CD4-positive, CD25-positive, alpha-beta regulatory T cell (primary cell): ENCODE results near the gene NUDT3. TPM values are rescaled to one million over a fixed set of nuclear protein-coding genes. Genes with fewer than 3 reads are reported as not detected.

Experiments used
- ATAC-seq, 2 donors: fragments of 150-1000 bp; cut with Tn5 transposase; one replicate each; pipeline ENCODE4 v1.10.0; 2021; ENCODE audit warnings: low read depth in 2 of 2, moderate number of reproducible peaks in 2 of 2, moderate library complexity in 1 of 2
- DNase-seq, 3 donors: peaks; one replicate each; pipeline versions ENCODE4 v3.0.0 to v3.0.0-alpha.2; 2012 to 2022; ENCODE audit warnings: mixed read lengths in 1 of 3
- H3K27ac ChIP-seq: one replicate; pipeline ENCODE4 v1.7.0; 2013; ENCODE audit warnings: mild to moderate bottlenecking, low read length; ENCODE audit not compliant: insufficient read depth, poor library complexity, severe bottlenecking
- H3K27me3 ChIP-seq: one replicate; pipeline ENCODE4 v1.7.0; 2013; ENCODE audit warnings: low read length; ENCODE audit not compliant: control insufficient read depth, insufficient read depth
- H3K36me3 ChIP-seq: one replicate; pipeline ENCODE4 v1.7.0; 2013; ENCODE audit warnings: mild to moderate bottlenecking, low read length, moderate library complexity; ENCODE audit not compliant: control insufficient read depth, insufficient read depth
- H3K4me1 ChIP-seq: 2 replicates; pipeline ENCODE4 v1.7.0; 2013; ENCODE audit warnings: mild to moderate bottlenecking, low read length; ENCODE audit not compliant: insufficient read depth, control insufficient read depth, poor library complexity, severe bottlenecking
- H3K4me3 ChIP-seq: one replicate; pipeline ENCODE4 v1.7.0; 2013; ENCODE audit warnings: low read depth, mild to moderate bottlenecking, low read length, moderate library complexity
- H3K9me3 ChIP-seq, 2 experiments: 1 replicate in 1 of 2; 2 replicates in 1 of 2; pipeline ENCODE4 v1.7.0; 2013; ENCODE audit warnings: low read length in 2 of 2, mild to moderate bottlenecking in 1 of 2, moderate library complexity in 1 of 2; ENCODE audit not compliant: control insufficient read depth in 2 of 2
- H3K27ac Mint-ChIP-seq, 3 donors: one replicate each; pipeline ENCODE4 v1.8.0; 2020 to 2022; ENCODE audit warnings: mild to moderate bottlenecking in 3 of 3, mixed read lengths in 3 of 3, moderate library complexity in 2 of 3
- H3K27me3 Mint-ChIP-seq: one replicate; pipeline ENCODE4 v1.8.0; 2022; ENCODE audit warnings: mild to moderate bottlenecking, mixed read lengths
- H3K36me3 Mint-ChIP-seq: one replicate; pipeline ENCODE4 v1.8.0; 2020; ENCODE audit warnings: mixed read lengths
- H3K4me1 Mint-ChIP-seq, 4 donors: one replicate each; pipeline ENCODE4 v1.8.0; 2020 to 2022; ENCODE audit warnings: mixed read lengths in 4 of 4, mild to moderate bottlenecking in 1 of 4
- H3K4me3 Mint-ChIP-seq, 4 donors: one replicate each; pipeline ENCODE4 v1.8.0; 2020 to 2022; ENCODE audit warnings: mild to moderate bottlenecking in 4 of 4, mixed read lengths in 4 of 4, moderate library complexity in 3 of 4
- H3K9me3 Mint-ChIP-seq, 7 donors: one replicate each; pipeline ENCODE4 v1.8.0; 2020 to 2022; ENCODE audit warnings: mixed read lengths in 7 of 7, mild to moderate bottlenecking in 3 of 7, moderate library complexity in 2 of 7
- polyA plus RNA-seq, 4 donors: library from polyadenylated mRNA; unstranded; fragments of 300-500 nt; fragmentation: Illumina TruSeq; gene quantifications; one replicate each; pipeline ENCODE4 v1.2.3, GENCODE V29; 2021
- total RNA-seq: library from RNA; stranded (reverse); gene quantifications from one replicate; pipeline ENCODE4 v1.2.3, GENCODE V29; 2022

The NUDT3 gene
- total and polyA plus RNA-seq, 5 donors from 2014 or later = 8.5 to 22.4 (median 9.8) TPM

DNA sequence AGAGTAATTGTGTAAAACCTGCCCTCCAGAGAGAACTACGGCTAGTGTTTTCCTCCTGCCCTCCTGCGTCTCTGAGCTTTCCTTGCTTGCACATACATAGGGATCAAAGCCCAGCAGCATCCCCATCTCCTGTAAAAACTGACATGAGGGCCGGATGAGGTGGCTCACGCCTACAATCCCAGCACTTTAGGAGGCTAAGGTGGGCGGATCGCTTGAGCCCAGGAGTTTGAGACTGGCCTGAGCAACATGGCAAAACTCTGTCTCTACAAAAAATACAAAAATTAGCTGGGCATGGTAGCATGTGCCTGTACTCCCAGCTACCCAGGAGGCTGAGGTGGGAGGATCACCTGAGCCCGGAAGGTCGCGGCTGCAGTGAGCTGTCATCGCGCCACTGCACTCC, 103.3 kb downstream of the NUDT3 start:
- Histone ChIP-seq H3K4me1 (no peaks in the 10 kb centered on the region), H3K27me3 (no peaks in the 10 kb centered on the region), H3K9me3 (no peaks in the 10 kb centered on the region), H3K4me3 (no peak overlapping the region), H3K27ac (no peak overlapping the region), H3K36me3 (peaks cover 34% of the 10 kb centered on the region)
- H3K4me3 Mint-ChIP-seq = no peak overlapping the region
- H3K27me3 Mint-ChIP-seq = no peaks in the 10 kb centered on the region
- DNase-seq (no peak), ATAC-seq (no peak)
- peaks cover 44% of the 10 kb centered on the region for H3K36me3 Mint-ChIP-seq
- H3K9me3 Mint-ChIP-seq = no peaks in the 10 kb centered on the region
- peak overlapping the region in 2 of 3 donors; percentile 49 to 62 for H3K27ac Mint-ChIP-seq
- peaks cover 0 to 13% (median 5%) of the 10 kb centered on the region in 4 donors for H3K4me1 Mint-ChIP-seq

DNA sequence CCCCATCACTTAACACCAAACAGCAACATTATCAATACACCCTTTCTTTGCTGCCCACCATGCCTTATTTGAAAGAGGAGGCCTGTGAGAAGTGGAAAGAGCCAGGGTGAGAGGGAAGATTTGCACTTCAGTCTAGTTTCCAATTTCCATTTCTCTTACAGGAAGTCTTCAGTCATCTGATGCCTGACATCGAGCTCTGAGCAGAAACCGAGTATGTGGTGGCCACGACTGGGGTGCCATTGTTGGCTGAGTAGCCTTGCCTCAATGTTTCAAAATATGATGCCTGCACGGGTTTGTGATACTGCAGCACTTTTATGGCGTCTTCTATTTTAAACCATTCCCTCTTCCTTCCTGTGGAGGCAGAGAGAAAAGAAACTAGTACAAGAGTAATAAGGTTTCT, 103.9 kb downstream of the NUDT3 start:
- no peak overlapping the region for H3K4me3 Mint-ChIP-seq
- H3K4me1 ChIP-seq = no peaks in the 10 kb centered on the region
- no peak overlapping the region for H3K27ac ChIP-seq
- peaks cover 0 to 13% (median 5%) of the 10 kb centered on the region in 4 donors for H3K4me1 Mint-ChIP-seq
- H3K27me3 Mint-ChIP-seq = no peaks in the 10 kb centered on the region
- DNase-seq = peak in 1 of 3 donors; percentile 44
- no peak overlapping the region for H3K4me3 ChIP-seq
- H3K27me3 ChIP-seq = no peaks in the 10 kb centered on the region
- no peaks in the 10 kb centered on the region for H3K9me3 ChIP-seq
- peaks cover 33% of the 10 kb centered on the region for H3K36me3 ChIP-seq
- ATAC-seq = no peak
- H3K36me3 Mint-ChIP-seq = peaks cover 44% of the 10 kb centered on the region
- H3K9me3 Mint-ChIP-seq = no peaks in the 10 kb centered on the region
- H3K27ac Mint-ChIP-seq = peak overlapping the region in 2 of 3 donors; percentile 20 to 49

GRCh38 chr6:34285448-34286164, 106.9 kb downstream of the NUDT3 start:
- Mint-ChIP-seq H3K4me3 (no peak overlapping the region), H3K27me3 (no peaks in the 10 kb centered on the region), H3K4me1 (peaks cover 0 to 13% (median 6%) of the 10 kb centered on the region in 4 donors), H3K36me3 (peaks cover 34% of the 10 kb centered on the region), H3K9me3 (peaks cover 0 to 1% (median 0%) of the 10 kb centered on the region in 7 donors), H3K27ac (peak overlapping the region in 1 of 3 donors; percentile 71)
- H3K27ac ChIP-seq = no peak overlapping the region
- peaks cover 15% of the 10 kb centered on the region for H3K36me3 ChIP-seq
- H3K4me3 ChIP-seq = no peak overlapping the region
- no peak for DNase-seq
- H3K4me1 ChIP-seq = no peaks in the 10 kb centered on the region
- ATAC-seq = no peak
- no peaks in the 10 kb centered on the region for H3K9me3 ChIP-seq
- no peaks in the 10 kb centered on the region for H3K27me3 ChIP-seq

- no peaks in the 10 kb centered on the region for H3K4me1 ChIP-seq
- peak overlapping the region in 2 of 3 donors; percentile 48 to 71 for H3K27ac Mint-ChIP-seq
- H3K4me3 Mint-ChIP-seq = no peak overlapping the region
- no peak overlapping the region for H3K27ac ChIP-seq
- H3K27me3 Mint-ChIP-seq = no peaks in the 10 kb centered on the region
- no peaks in the 10 kb centered on the region for H3K27me3 ChIP-seq
- DNase-seq (no peak), ATAC-seq (no peak)
- H3K4me3 ChIP-seq = no peak overlapping the region
- H3K36me3 ChIP-seq = peaks cover 16% of the 10 kb centered on the region
- peaks cover 0 to 1% (median 0%) of the 10 kb centered on the region in 7 donors for H3K9me3 Mint-ChIP-seq
- no peaks in the 10 kb centered on the region for H3K9me3 ChIP-seq
- H3K4me1 Mint-ChIP-seq = peaks cover 0 to 13% (median 6%) of the 10 kb centered on the region in 4 donors
- H3K36me3 Mint-ChIP-seq = peaks cover 34% of the 10 kb centered on the region
Observed at GRCh38 chr6:34284563-34285447, 107.7 kb downstream of the NUDT3 start.

GRCh38 chr6:34281702-34282334, 110.7 kb downstream of the NUDT3 start:
- no peak overlapping the region for H3K27ac Mint-ChIP-seq
- H3K36me3 Mint-ChIP-seq = peaks cover 31% of the 10 kb centered on the region

GRCh38 chr6:34280216-34280615, 112.3 kb downstream of the NUDT3 start:
- H3K36me3 Mint-ChIP-seq = peaks cover 21% of the 10 kb centered on the region
- no peak for DNase-seq
- H3K36me3 ChIP-seq = peaks cover 7% of the 10 kb centered on the region
- H3K4me1 ChIP-seq = no peaks in the 10 kb centered on the region
- no peak overlapping the region for H3K4me3 Mint-ChIP-seq
- no peak overlapping the region for H3K4me3 ChIP-seq
- peaks cover 0 to 11% (median 2%) of the 10 kb centered on the region in 4 donors for H3K4me1 Mint-ChIP-seq
- no peak overlapping the region for H3K27ac Mint-ChIP-seq
- no peaks in the 10 kb centered on the region for H3K27me3 ChIP-seq
- H3K27ac ChIP-seq = no peak overlapping the region
- no peak for ATAC-seq
- peaks cover 0 to 1% (median 0%) of the 10 kb centered on the region in 7 donors for H3K9me3 Mint-ChIP-seq
- H3K27me3 Mint-ChIP-seq = no peaks in the 10 kb centered on the region
- H3K9me3 ChIP-seq = no peaks in the 10 kb centered on the region

More at GRCh38 chr6:34281702-34282334, 110.7 kb downstream of the NUDT3 start:
- Histone ChIP-seq H3K4me3 (no peak overlapping the region), H3K27ac (no peak overlapping the region), H3K36me3 (peaks cover 7% of the 10 kb centered on the region), H3K9me3 (no peaks in the 10 kb centered on the region), H3K4me1 (no peaks in the 10 kb centered on the region), H3K27me3 (no peaks in the 10 kb centered on the region)
- ATAC-seq (no peak), DNase-seq (no peak)
- peaks cover 0 to 11% (median 0%) of the 10 kb centered on the region in 4 donors for H3K4me1 Mint-ChIP-seq
- H3K9me3 Mint-ChIP-seq = peaks cover 0 to 1% (median 0%) of the 10 kb centered on the region in 7 donors
- H3K4me3 Mint-ChIP-seq = no peak overlapping the region
- no peaks in the 10 kb centered on the region for H3K27me3 Mint-ChIP-seq

- no peak overlapping the region for H3K4me3 Mint-ChIP-seq
- peaks cover 14% of the 10 kb centered on the region for H3K36me3 Mint-ChIP-seq
Observed at GRCh38 chr6:34278833-34279232, 113.6 kb downstream of the NUDT3 start.

More at GRCh38 chr6:34278833-34279232, 113.6 kb downstream of the NUDT3 start:
- H3K4me3 ChIP-seq = no peak overlapping the region
- H3K9me3 ChIP-seq = no peaks in the 10 kb centered on the region
- peaks cover 4% of the 10 kb centered on the region for H3K36me3 ChIP-seq
- Mint-ChIP-seq H3K27me3 (no peaks in the 10 kb centered on the region), H3K4me1 (peaks cover 0 to 9% (median 4%) of the 10 kb centered on the region in 4 donors), H3K9me3 (peaks cover 0 to 1% (median 0%) of the 10 kb centered on the region in 7 donors), H3K27ac (peak overlapping the region in 1 of 3 donors; percentile 70)
- no peak overlapping the region for H3K27ac ChIP-seq
- H3K4me1 ChIP-seq = no peaks in the 10 kb centered on the region
- ATAC-seq (no peak), DNase-seq (no peak)
- H3K27me3 ChIP-seq = no peaks in the 10 kb centered on the region
